IPS-18c (cell line): ENCODE results near the gene DUSP10.

ENCODE experiments used
- H3K4me3 ChIP-seq: 2 replicates; pipeline ENCODE4 v1.7.0; 2013; ENCODE audit warnings: low read depth, mild to moderate bottlenecking, low read length, moderate library complexity; ENCODE audit not compliant: insufficient read depth
- H3K9me3 ChIP-seq: one replicate; pipeline ENCODE4 v1.6.1; 2013; ENCODE audit warnings: mild to moderate bottlenecking, low read length, moderate library complexity; ENCODE audit not compliant: control insufficient read depth, insufficient read depth

Gene DUSP10

DNA sequence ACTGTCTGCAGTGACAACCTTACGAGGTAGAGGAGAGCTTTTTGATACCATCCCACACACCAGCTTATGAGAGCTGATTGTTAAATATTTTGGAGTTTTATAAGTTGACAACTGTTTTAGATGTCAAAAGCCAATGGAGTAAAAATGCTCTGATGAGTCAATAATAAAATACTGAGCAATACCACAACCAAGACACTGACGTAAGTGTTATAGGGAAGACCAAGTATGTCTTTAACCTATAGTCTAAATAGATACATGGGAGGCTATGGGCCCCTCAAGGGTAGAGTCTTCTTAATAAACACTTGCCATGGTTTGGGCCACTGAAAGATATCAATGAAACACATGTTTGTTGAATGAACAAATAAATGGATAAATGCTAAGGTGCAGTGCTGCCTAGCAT is 49.2 kb downstream of the DUSP10 start:
- Histone ChIP-seq H3K4me3 (no peak overlapping the region), H3K9me3 (no peaks in the 10 kb centered on the region)

DNA sequence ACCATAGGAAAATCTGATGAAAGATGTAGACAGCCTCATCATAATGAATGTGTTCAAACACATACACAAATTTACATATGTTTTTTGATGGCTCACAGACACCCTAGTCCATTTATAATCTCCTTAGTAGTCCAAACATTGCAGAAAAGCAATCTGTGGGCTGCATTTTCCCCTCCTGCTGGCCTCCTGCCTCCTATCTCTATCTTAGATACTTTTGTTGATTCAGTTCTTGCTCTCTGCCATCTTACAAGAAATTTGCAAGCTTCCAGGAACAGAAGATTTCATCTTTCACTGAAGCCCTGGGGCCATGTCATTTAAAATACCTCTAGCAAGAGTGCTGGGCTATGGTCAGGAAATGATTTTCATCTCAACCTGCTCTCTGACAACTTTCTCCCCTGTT is 50.6 kb downstream of the DUSP10 start:
- Histone ChIP-seq H3K4me3 (no peak overlapping the region), H3K9me3 (no peaks in the 10 kb centered on the region)

DNA sequence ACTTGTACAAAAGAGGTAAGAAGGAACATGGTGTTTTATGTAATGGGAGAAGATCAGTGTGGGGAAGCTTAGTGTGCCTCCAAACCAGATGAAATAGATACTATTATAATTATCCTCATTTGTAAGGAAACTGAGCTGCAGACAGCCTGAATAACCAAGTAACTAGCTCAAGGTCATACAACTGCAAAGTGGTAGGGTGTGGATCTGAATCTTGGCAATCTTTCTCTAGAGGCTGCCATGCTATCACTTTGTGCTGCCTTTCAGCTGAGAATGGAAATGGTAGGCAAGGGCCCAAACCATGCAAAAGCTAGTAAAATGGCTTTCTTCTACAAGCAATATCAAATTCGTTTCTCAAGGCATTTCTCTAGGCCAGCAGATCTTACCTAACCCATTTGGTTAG is 51.0 kb downstream of the DUSP10 start:
- Histone ChIP-seq H3K9me3 (no peaks in the 10 kb centered on the region), H3K4me3 (no peak overlapping the region)

DNA sequence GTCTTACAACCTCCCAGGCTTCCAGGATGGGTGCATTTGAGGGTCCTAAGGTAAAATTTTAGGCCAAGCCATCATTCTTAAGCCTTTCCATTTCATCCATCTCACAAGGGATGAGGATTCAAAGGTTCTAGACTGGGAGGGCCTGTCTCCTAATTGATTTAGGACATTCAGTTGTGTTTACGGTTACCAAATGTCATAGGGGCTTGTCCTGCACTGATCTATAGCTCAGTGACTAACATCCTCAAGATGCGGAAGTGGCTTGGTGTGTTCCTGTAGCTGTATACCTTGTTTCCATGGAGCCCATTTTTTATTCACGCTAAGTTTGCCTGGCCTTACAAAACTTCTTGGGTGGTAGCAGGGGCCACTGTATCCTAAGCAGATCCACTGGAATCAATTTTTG is 52.8 kb downstream of the DUSP10 start:
- H3K4me3 ChIP-seq = no peak overlapping the region
- peaks cover 2% of the 10 kb centered on the region for H3K9me3 ChIP-seq

DNA sequence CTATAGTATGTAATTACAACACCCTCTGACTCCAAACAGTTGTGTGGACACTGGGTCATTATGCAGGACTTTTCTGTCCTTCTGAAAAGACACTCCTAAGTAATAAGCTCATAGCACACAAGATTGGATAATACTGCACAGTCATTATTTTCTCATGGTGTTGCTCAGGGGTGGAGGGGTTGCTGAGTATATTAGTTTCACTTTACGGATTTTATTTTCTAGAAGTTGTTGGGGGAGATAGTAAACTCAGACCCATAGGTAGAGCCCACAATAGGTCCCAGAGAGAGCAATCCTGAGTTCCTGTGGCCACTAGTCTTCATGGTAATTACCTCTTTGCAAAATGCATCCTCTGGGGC is 53.4 kb downstream of the DUSP10 start:
- Histone ChIP-seq H3K4me3 (no peak overlapping the region), H3K9me3 (peaks cover 2% of the 10 kb centered on the region)

DNA sequence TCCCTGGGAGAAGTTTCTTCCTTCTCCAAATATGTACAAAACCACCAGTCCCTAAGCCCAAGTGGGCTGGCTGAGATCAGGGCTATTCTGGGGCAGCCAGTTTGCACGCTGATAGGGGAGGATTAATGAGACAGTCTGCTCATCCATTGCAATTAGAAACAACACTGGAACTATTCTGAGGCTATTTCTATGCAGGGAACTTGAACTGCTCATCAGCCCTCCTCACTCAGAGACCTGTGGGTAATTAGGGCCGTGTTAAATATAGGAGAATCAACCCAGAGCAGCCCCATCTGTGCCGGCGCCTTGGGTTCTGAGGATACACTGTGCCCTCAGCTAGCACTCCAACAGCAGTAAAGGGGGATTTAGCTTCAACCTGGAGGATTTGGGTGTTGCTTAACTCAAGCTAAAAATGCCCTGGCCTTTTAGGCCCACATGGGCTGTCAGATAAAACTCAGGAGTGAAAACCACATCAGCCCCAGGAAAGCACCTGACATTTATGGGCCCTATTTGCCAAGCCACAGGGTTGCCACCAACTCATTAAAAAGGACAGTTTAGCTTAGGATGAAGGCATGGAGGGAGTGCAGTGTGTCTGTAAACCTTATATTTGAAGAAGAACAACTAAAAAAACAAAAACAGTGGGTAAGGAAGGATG is 53.9 kb downstream of the DUSP10 start:
- peaks cover 2% of the 10 kb centered on the region for H3K9me3 ChIP-seq

DNA sequence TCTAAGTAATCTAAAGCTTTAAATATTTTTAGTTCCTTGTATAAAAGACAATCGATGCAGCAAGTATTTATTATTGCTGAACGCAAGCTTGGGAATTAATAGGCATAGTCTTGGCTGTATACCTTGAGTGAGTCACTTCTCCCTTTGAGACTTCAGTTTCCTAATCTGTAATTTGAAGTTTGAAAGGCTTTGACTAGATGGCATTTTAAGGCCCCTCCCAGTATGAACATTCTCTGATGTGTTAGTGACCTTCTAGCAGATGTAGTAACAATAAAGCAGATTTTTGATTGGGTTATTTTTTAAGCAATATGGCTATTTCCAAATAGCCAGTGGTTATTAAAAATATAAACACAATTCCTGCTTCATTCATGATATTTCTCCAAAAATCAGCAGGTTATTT is 58.2 kb downstream of the DUSP10 start:
- Histone ChIP-seq H3K9me3 (peaks cover 2% of the 10 kb centered on the region), H3K4me3 (no peak overlapping the region)

More for the DNA sequence above, 53.9 kb downstream of the DUSP10 start:
- no peak overlapping the region for H3K4me3 ChIP-seq

DNA sequence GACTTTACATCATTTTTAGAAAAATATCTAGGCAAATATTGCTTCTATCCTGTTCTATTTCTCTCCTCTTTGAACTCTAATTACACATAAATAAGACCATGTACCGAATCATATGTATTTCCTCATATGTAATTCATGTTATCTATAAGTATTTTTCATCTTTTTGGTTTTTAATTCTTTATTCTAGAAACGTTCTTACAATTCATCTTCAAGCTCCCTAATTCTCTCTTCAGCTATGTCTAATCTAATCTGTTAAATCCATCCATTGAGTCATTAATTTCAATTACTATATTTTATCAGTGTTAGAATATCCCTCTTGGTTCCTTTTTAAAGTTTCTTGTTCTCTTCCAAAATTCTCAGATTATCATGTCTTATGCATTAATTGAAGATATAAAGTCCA is 61.8 kb downstream of the DUSP10 start:
- H3K4me3 ChIP-seq = no peak overlapping the region
- H3K9me3 ChIP-seq = peaks cover 1% of the 10 kb centered on the region

DNA sequence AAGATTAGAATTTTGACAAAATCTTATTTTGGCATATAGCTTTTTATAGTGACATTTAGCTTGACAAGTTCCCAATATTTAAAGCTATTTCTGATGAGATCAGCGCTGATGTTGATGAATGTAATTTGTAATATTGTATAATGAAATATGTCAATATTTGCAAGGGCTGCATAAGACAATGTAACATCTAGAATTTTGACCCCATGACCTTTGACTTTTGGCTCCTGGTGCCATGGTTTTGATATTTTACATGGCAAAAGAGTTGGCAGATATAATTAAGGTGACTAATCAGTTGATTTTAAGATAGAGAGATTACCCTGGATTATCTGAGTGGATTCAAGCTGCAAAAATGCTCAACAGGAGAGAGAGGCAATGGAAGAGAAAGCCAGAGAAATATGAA is 63.9 kb downstream of the DUSP10 start:
- no peak overlapping the region for H3K4me3 ChIP-seq
- no peaks in the 10 kb centered on the region for H3K9me3 ChIP-seq

DNA sequence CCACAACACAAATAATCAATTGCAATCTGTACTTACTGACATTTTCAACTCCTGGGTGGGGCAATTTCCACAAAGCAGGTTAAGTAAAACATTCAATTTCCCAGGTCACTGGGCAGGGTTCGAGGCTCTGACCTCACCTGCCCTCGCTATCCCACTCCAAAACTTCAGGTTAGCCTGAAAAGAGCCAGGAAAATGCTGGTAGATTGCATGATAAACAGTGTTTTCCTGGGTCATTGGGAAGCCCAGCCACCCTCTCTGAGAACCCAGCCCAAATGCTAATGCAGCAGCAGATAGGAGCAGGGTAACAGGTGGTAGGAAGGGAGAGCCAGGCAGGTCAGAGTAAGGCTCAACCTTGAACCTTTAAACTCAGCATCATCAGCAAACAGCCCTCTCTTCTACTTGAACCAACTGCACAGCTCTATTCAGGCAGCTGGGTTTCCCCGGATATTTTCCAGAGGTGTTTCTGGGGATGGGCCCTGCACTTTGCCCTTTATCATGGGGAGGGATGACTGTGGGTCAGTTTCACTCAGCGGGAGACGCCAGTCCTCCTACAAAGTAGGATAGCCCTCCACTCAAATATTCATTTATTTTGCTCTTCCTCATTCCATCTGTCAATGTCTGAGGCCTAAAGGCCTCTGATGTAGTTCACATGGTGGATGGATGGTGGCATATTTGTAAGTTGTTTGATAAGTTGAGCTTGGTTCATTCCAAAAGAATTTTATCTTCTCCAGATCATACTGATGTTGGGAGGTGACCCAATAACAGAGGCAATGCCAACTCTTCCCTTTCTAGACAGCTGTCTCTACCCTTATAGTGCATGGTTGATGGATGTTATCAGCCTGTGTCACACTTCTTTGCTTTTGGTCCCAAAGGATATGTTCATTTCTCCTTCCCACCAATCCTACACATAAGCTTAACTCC is 65.7 kb downstream of the DUSP10 start:
- no peak overlapping the region for H3K4me3 ChIP-seq
- no peaks in the 10 kb centered on the region for H3K9me3 ChIP-seq

DNA sequence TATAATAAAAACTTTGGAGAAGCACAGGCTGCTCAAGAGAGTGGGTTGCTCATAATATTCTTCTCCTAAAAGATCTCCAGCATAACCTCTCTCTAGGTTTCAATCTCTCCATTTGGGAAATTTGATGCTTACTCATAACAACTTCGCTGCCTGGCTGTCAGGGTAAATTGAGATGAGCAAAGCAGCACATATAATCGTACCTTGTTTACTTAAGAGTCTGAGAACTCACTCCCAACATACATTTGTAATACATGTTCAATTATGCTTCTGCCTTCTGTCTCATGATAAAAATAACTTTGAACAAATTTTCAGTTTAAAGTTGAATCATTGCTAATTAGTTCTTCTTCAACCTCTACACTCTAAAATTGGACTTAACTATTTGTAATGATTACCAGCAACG is 68.9 kb downstream of the DUSP10 start:
- no peaks in the 10 kb centered on the region for H3K9me3 ChIP-seq
- no peak overlapping the region for H3K4me3 ChIP-seq

DNA sequence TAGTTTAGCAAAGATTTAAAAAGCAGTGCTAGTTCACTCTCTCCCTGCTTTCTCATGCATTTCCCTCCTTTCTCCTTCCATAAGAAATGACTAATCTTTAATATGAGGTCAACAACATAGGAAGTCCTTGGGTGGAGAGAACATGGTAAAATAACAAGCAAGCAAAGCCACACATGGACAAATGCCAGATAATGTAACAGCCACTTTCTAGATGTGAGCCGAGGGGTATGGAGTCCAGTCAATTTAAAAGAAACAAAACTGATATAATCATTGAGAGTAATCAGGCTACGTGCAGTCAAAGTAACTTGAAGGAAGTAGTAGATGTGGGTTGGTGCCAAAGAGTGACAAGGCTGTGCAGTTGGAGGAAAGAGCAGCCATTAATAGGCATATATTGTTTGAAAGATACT is 69.6 kb downstream of the DUSP10 start:
- H3K4me3 ChIP-seq = no peak overlapping the region
- H3K9me3 ChIP-seq = no peaks in the 10 kb centered on the region

DNA sequence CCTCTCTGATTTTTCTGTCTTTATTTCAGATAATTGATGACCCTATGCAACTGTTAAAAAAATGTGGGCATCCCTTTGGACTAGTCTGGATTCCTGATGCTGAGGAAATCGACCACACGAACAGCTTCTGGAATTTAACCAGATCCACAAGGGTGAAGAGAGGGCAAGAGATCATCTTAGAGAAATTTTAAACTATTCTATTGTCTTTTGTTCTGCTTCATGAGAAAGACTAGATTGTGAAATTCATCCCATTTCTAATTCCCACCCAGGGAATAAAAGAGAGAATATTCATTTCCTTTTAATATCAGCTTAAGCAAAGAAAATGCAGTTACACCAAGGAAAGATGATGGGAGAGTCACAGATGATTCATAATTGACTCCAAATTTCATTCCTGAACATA is 71.8 kb downstream of the DUSP10 start:
- H3K9me3 ChIP-seq = no peaks in the 10 kb centered on the region
- H3K4me3 ChIP-seq = no peak overlapping the region

DNA sequence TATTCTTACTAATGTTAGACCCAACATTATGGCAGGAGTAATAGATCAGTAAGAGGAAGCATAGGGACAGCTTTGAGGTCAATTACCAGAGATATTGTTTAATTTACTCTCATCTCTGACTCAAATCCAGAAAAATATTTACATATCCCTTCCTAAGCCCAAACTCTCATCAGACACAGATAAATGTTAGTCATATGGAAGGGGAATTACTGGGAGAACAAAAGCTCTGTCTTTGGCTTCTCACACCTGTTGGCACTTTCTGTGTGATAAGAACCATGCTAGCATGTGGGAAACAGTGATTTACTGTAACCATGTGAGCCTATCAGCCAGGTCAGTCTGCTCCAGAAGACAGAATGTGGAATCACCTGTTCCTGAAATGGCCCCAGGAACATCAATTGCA is 72.4 kb downstream of the DUSP10 start:
- no peak overlapping the region for H3K4me3 ChIP-seq
- H3K9me3 ChIP-seq = no peaks in the 10 kb centered on the region

DNA sequence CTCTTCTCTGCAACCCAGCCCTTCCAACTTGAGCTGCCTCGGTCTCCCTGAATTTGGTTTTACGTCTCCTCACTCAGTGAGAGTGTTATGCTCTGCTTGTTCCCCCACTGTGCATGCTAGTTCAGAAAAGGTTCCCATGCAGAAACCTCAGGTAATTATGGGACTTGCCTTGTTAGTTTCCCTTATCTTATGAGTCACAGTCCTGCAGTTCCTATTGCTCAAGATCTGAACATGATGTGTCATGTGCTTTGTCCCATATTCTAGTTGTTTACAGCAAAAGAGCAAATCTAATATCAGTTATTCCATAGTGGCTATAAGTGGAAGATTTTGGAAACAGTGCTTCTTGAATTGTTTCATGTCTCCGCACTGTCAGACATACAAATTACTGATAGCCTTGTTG is 74.4 kb downstream of the DUSP10 start:
- no peaks in the 10 kb centered on the region for H3K9me3 ChIP-seq
- H3K4me3 ChIP-seq = no peak overlapping the region

DNA sequence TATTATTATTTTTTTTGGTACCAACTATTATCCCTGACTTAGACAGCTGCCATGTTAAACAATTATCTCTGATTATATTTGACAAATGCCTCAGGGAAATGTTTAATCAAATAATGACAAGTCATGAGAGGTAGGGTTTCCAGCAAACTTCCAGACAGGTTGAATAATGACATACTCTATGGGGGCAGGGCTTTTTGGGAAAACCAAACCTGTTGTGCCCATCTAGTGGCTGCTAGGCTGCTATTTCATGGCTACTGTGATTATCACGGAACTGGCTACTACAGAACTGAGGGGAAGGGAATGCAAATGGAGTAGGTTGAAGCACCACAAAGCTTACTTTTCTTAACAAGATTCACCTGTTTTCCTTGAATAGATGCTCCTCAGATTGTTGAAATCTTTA is 77.6 kb downstream of the DUSP10 start:
- H3K9me3 ChIP-seq = no peaks in the 10 kb centered on the region
- no peak overlapping the region for H3K4me3 ChIP-seq

DNA sequence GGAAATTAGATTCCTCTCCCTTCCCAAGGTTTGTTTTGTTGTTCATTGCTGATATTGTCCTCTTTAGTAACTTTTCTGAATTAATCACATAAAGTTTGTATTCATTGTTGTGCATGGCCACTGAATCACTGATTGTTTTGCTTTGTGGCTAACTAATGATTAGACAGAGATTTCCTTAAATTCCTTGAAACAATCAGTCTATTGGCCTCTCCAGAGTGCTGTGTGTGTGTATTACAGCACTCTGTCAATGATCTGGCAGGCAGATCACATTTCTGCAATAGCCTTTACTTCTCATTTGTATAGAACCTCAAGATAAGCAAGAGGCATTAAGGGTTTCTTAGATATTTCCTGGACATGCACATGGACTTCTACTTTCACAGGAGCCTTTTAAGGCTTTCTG is 78.6 kb downstream of the DUSP10 start:
- no peak overlapping the region for H3K4me3 ChIP-seq
- H3K9me3 ChIP-seq = no peaks in the 10 kb centered on the region

DNA sequence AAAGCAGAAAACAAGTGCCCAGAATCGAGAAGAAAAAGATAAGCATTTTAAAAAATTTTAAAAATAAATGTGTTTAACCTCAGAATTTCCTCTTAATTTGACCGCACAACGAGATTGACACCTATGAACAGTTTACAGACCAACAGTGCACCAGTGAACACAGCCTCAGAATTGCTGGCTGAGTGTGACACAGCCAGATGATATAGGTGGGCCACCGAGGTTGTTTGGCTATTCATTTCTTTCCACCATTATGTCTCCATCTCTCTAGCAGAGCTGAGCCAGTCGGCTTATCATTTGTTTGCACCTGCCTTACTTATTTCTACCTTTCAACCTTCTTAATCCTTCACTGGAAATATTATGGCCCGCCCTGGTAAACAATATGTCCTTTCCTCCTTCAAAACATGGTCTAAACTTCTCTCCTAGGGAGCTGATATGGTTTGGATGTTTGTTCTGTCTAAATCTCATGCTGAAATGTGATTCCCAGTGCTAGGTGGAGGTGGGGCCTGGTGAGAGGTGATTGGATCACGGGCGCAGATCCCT is 86.1 kb downstream of the DUSP10 start:
- Histone ChIP-seq H3K9me3 (no peaks in the 10 kb centered on the region), H3K4me3 (no peak overlapping the region)
